SU-DHL-6 (cell line): ENCODE results near the gene MTRF1.

Experiments used
- H2AFZ ChIP-seq: fragments of 200-600 bp; sonication (generic); 2 replicates; pipeline ENCODE4 v1.6.1; 2014; ENCODE audit warnings: low read depth, mild to moderate bottlenecking, moderate library complexity, mixed read lengths, antibody characterized with exemption, low read length; ENCODE audit not compliant: severe bottlenecking
- H3F3A ChIP-seq: fragments of 200-600 bp; shearing (Covaris generic); 2 replicates; pipeline ENCODE4 v1.6.0; 2016; ENCODE audit warnings: antibody characterized with exemption, mild to moderate bottlenecking; ENCODE audit not compliant: insufficient read depth
- H3K27ac ChIP-seq: fragments of 200-600 bp; sonication (generic); 2 replicates; pipeline ENCODE4 v1.5.1; 2016; ENCODE audit warnings: low read depth, mild to moderate bottlenecking, low read length, moderate library complexity, mixed read lengths
- H3K27me3 ChIP-seq: fragments of 200-600 bp; sonication (generic), shearing (Covaris generic); 2 replicates; pipeline ENCODE4 v1.6.0; 2014; ENCODE audit warnings: mild to moderate bottlenecking, low read length
- H3K36me3 ChIP-seq: fragments of 200-600 bp; sonication (generic); 2 replicates; pipeline ENCODE4 v1.6.1; 2014; ENCODE audit warnings: mild to moderate bottlenecking, low read length, mixed read lengths
- H3K4me2 ChIP-seq: fragments of 300-600, 200-600 bp; shearing (Covaris generic), sonication (generic); 2 replicates; pipeline ENCODE4 v1.6.0; 2014; ENCODE audit warnings: low read length, low read depth, mild to moderate bottlenecking; ENCODE audit not compliant: poor library complexity, severe bottlenecking
- H3K4me3 ChIP-seq: fragments of 200-600 bp; sonication (generic); 2 replicates; pipeline ENCODE4 v1.5.1; 2014; ENCODE audit warnings: antibody characterized with exemption, low read length, mild to moderate bottlenecking, mixed read lengths; ENCODE audit not compliant: insufficient read depth, poor library complexity, severe bottlenecking
- H3K79me2 ChIP-seq: fragments of 200-600 bp; sonication (generic); 2 replicates; pipeline ENCODE4 v1.6.1; 2014; ENCODE audit warnings: mild to moderate bottlenecking, low read length, moderate library complexity; ENCODE audit not compliant: insufficient read depth
- H3K9ac ChIP-seq: fragments of 200-600 bp; sonication (generic); 2 replicates; pipeline ENCODE4 v1.7.0; 2014; ENCODE audit warnings: mild to moderate bottlenecking, low read length
- H3K9me2 ChIP-seq: fragments of 200-600 bp; sonication (generic); replicated peaks from 2 replicates; pipeline ENCODE4 v1.6.1; 2014; ENCODE audit warnings: low read length; ENCODE audit not compliant: insufficient read depth
- H3K9me3 ChIP-seq: fragments of 200-600 bp; sonication (generic); 2 replicates; pipeline ENCODE4 v1.6.1; 2014; ENCODE audit warnings: low read length, mixed read lengths; ENCODE audit not compliant: insufficient read depth
- H4K20me1 ChIP-seq: fragments of 200-600 bp; sonication (generic); 2 replicates; pipeline ENCODE4 v1.6.1; 2014; ENCODE audit warnings: low read depth, mild to moderate bottlenecking, antibody characterized with exemption, low read length, moderate library complexity, mixed read lengths
- EZH2phosphoT487 ChIP-seq: fragments of 200-600 bp; sonication (generic), shearing (Covaris generic); conservative IDR thresholded peaks from 2 replicates; pipeline ENCODE4 v1.6.1; 2018; ENCODE audit warnings: mild to moderate bottlenecking, antibody characterized with exemption, low read length, moderate library complexity, mixed read lengths
- TF ChIP-seq, protein P1 (sequence below): fragments of 200-600 bp; sonication (generic); IDR thresholded peaks from one replicate; pipeline ENCODE4 v1.5.1; 2017; ENCODE audit warnings: antibody characterized with exemption, mild to moderate bottlenecking, low read length, moderate library complexity; ENCODE audit not compliant: insufficient read depth, poor library complexity, severe bottlenecking

Gene MTRF1

DNA sequence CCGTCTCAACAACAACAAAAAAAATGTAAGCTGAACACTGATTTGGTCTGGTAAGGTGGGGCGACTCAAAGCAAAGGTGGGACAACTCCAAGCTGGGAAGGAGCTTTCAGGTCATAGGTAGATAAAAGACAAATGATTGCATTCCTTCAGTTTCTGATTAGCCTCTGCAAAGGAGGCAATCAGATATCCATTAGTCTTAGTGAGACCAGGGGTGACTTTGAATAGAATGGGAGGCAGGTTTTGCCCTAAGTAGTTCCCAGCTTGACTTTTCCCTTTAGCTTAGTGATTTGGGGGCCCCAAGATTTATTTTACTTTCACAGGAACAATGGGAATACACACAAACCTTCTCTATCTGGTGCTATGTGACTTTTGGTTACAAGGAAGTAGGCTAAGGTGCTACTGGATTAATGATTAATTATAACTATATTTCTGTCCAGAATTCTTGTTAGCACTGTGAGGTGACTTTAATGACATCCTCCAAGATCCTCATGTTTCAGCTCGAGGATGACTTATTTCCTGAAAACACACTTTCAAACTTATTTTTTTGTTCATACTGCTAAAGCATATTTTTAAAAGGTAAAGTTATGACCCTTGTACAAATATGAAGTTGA, 10.6 kb upstream of the MTRF1 start:
- no peak overlapping the region for H3K4me2 ChIP-seq
- H3K36me3 ChIP-seq: peaks cover 7% of the 10 kb centered on the region; the same call in 1 of the 2 replicates
- H2AFZ ChIP-seq: no peak overlapping the region
- H3K27ac ChIP-seq: no peak overlapping the region
- H4K20me1 ChIP-seq: no peaks in the 10 kb centered on the region
- peaks cover 5% of the 10 kb centered on the region; the same call in 1 of the 2 replicates for H3F3A ChIP-seq
- peaks cover 7% of the 10 kb centered on the region; the same call in 1 of the 2 replicates for H3K9me3 ChIP-seq
- no peak overlapping the region for H3K9ac ChIP-seq
- H3K4me3 ChIP-seq: no peak overlapping the region
- TF ChIP-seq, protein P1, sequence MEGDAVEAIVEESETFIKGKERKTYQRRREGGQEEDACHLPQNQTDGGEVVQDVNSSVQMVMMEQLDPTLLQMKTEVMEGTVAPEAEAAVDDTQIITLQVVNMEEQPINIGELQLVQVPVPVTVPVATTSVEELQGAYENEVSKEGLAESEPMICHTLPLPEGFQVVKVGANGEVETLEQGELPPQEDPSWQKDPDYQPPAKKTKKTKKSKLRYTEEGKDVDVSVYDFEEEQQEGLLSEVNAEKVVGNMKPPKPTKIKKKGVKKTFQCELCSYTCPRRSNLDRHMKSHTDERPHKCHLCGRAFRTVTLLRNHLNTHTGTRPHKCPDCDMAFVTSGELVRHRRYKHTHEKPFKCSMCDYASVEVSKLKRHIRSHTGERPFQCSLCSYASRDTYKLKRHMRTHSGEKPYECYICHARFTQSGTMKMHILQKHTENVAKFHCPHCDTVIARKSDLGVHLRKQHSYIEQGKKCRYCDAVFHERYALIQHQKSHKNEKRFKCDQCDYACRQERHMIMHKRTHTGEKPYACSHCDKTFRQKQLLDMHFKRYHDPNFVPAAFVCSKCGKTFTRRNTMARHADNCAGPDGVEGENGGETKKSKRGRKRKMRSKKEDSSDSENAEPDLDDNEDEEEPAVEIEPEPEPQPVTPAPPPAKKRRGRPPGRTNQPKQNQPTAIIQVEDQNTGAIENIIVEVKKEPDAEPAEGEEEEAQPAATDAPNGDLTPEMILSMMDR: no peak
- TF ChIP-seq EZH2phosphoT487: no peak
- no peaks in the 10 kb centered on the region for H3K9me2 ChIP-seq
- no peaks in the 10 kb centered on the region for H3K27me3 ChIP-seq
- H3K79me2 ChIP-seq: no peaks in the 10 kb centered on the region

DNA sequence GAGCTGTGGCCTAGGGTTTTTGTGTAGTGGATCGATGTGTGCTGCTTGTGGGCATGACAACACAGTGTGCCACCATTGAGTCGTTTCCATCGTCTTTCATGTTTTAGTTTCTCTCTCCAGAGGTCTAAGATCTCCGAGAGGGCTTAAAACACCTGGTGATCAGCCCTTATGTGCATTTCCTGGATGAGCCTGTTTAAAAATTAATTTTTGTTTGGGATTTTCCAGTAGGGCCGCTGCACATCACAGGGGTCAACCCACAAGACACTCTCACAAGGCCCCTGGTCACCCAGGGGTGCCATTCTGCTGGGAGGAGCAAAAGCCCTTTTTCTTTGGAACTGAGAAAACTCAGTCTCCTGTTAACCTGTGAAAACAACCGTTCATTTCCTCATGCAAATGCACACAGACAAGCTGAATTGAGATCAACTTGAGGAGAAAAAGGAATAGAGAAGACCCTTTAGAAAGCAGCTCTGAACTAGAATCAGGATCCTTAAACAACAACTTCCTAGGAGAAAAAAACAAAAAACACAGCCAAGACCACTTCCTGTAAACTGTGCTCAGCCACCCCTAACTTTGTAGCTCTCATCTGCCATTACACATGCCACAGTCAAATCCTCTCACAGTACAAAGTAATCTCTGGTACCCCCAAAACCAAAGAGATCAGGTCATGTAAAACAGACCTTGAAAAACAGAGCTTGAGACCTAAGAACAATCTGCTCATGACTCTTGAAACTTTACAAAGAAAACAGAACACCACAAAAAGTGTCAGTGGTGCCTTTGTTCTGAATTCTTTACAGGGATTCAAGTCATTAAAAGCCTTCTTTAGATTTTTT, 8.3 kb upstream of the MTRF1 start:
- no peak overlapping the region for H3K4me3 ChIP-seq
- peaks cover 7% of the 10 kb centered on the region; the same call in 1 of the 2 replicates for H3K36me3 ChIP-seq
- H3K79me2 ChIP-seq: no peaks in the 10 kb centered on the region
- H3K9ac ChIP-seq: no peak overlapping the region
- TF ChIP-seq, protein P1: no peak
- no peak for TF ChIP-seq EZH2phosphoT487
- no peaks in the 10 kb centered on the region for H3K9me2 ChIP-seq
- H3K4me2 ChIP-seq: peak overlapping the region; percentile 9
- no peaks in the 10 kb centered on the region for H3K27me3 ChIP-seq
- no peaks in the 10 kb centered on the region for H4K20me1 ChIP-seq
- H3F3A ChIP-seq: peaks cover 5% of the 10 kb centered on the region; the same call in 1 of the 2 replicates
- H2AFZ ChIP-seq: peak overlapping the region; percentile 84
- H3K27ac ChIP-seq: no peak overlapping the region
- H3K9me3 ChIP-seq: peaks cover 26% of the 10 kb centered on the region

DNA sequence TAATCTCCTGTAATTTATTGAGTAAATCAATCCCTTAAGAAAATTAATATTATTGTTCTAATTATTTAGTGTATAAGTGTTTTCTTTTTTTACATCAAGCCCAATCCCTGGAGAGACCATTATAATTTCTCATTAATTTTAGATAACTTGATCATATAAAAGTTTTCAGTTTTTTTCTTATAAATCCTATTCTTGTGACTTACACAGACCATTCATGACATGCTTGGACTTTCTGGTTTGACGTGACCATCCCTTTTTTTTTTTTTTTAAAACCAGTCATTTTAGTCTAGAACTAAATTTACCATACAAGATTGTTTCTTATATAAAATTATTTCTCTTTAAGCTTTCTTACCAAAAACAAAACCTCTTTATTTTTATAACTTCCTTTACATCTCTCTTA, 5.4 kb upstream of the MTRF1 start:
- Histone ChIP-seq H3F3A (peaks cover 5% of the 10 kb centered on the region; the same call in 1 of the 2 replicates), H2AFZ (no peak overlapping the region), H3K27ac (no peak overlapping the region), H3K9me2 (no peaks in the 10 kb centered on the region), H3K9me3 (peaks cover 26% of the 10 kb centered on the region), H3K4me3 (no peak overlapping the region), H4K20me1 (no peaks in the 10 kb centered on the region), H3K27me3 (no peaks in the 10 kb centered on the region), H3K4me2 (no peak overlapping the region), H3K9ac (no peak overlapping the region), H3K36me3 (peaks cover 7% of the 10 kb centered on the region; the same call in 1 of the 2 replicates), H3K79me2 (no peaks in the 10 kb centered on the region)
- TF ChIP-seq, protein P1: no peak
- TF ChIP-seq EZH2phosphoT487: no peak
